ENCODE measurements around the gene TPBG.
"Not testable (repeated sequence)": the region's sequence is repeated elsewhere in the genome, so short reads cannot be mapped to it uniquely, and the experiment has no call there.

Gene TPBG

GRCh38 chr6:82380566-82381185, 17.1 kb downstream of the TPBG start:
- no peak for DNase-seq

- no peak for DNase-seq
These were observed 17.7 kb downstream of the TPBG start for GRCh38 chr6:82381278-82381677.

GRCh38 chr6:82385102-82385501, 21.5 kb downstream of the TPBG start:
- no peak for DNase-seq

- DNase-seq, result no peak
These were observed 21.9 kb downstream of the TPBG start for GRCh38 chr6:82385546-82385945.

- DNase-seq, result no peak
These were observed 22.3 kb downstream of the TPBG start for GRCh38 chr6:82385961-82386360.

- DNase-seq, result not testable (repeated sequence)
These were observed 31.2 kb downstream of the TPBG start for GRCh38 chr6:82394770-82395169.

GRCh38 chr6:82396964-82397751, 33.5 kb downstream of the TPBG start:
- no peak for DNase-seq

GRCh38 chr6:82397962-82398692, 34.5 kb downstream of the TPBG start:
- DNase-seq, result no peak

- no peak for DNase-seq
These were observed 45.4 kb downstream of the TPBG start for GRCh38 chr6:82408952-82409431.

- DNase-seq, result no peak
These were observed 46.6 kb downstream of the TPBG start for GRCh38 chr6:82410151-82410648.

GRCh38 chr6:82413868-82414267, 50.3 kb downstream of the TPBG start:
- DNase-seq, result no peak

GRCh38 chr6:82415820-82416219, 52.2 kb downstream of the TPBG start:
- DNase-seq, result no peak

GRCh38 chr6:82416346-82416745, 52.7 kb downstream of the TPBG start:
- DNase-seq, result no peak

Measured in midbrain (tissue), 1 donor.